GM19468 (cell line): ENCODE results near the gene LYSMD4.

Source experiments
- ATAC-seq: cut with Tn5 transposase; IDR thresholded peaks from one replicate; pipeline ENCODE4 v1.9.1; 2021; ENCODE audit warnings: mild to moderate bottlenecking, moderate library complexity, moderate number of reproducible peaks; ENCODE audit not compliant: unreplicated experiment; ENCODE audit errors: extremely low read depth

Gene LYSMD4

GRCh38 chr15:99732124-99732750 is 1.0 kb downstream of the LYSMD4 start:
- ATAC-seq: no peak

- no peak for ATAC-seq
Measured at GRCh38 chr15:99731336-99732123, 1.7 kb downstream of the LYSMD4 start.

- no peak for ATAC-seq
Measured at GRCh38 chr15:99729920-99730319, 3.3 kb downstream of the LYSMD4 start.

DNA sequence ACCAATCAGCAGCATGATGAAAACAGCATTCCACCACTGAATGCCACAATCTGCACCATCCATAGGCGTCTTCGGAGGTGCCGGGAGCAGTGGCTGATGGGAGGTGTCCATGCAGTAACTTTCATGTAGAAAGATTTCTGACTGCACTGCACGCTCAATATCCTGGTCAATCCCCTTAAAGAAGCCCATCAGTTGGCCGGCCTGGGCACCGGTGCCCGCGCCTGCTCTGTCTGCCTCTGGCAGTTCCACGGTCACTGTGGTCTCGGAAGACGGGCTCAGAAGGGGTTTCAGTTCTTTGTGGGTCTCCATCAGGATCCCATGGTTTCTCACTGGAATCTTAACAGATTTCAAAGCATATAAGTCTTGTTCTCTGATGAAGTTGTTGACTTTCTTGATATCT is 3.9 kb downstream of the LYSMD4 start:
- no peak for ATAC-seq

DNA sequence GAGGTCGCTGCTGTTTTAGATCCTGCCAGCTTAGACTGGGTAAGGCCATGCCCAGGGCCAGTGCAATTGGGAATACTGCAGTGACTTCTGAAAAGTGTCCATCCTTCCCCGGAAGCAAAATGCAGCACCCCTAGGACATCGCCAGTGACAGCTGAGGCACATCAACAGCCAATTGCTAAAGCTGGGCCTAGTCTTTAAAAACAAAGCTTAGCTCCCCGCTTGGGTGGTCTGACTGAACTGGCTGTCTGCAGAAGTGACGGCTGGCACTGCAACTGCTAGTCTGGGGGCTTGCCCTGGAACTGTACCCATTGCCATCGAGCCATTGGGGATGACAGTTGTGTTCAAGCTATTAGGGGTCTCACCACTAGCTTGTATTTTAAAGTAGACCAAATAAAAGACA is 4.3 kb downstream of the LYSMD4 start:
- ATAC-seq: no peak

DNA sequence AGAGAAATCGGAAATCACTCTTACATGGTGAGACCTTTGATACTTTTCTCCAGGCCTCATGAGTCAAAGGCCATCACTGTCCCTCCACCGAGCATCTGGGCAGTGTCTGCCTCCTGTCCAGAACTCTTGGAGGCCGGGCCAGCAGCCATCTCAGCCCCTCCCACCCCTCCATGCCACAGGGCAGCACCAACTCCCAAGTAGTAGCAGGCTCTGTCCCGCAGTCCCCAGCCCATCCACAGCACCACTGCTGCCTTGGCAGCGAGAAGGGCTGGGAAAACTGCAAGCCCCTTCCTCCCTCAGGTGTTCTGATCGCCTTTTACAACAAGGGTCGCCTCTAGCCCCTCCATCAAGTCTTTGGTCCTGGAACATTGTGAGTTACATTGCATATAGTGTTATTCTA is 5.5 kb downstream of the LYSMD4 start:
- no peak for ATAC-seq

DNA sequence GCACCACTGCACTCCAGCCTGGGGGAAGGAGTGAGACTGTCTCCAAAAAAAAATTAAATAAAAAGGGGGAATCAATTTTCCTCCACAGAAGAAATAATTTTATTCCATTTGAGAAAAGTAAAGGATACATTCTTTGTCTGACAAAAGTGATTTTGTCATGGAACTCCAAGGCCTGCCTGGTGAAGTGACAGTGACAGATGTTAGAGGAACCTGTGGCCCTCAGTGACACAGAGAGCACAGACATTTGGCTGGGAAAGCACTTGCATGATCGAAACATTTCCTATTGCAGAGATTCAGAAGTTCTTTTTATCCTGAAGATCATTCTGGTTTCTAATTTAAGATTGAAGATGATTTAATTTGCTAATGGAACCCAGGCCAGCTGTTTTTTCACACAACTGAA is 5.9 kb downstream of the LYSMD4 start:
- ATAC-seq: no peak

- ATAC-seq: no peak
Measured at GRCh38 chr15:99726333-99726732, 6.9 kb downstream of the LYSMD4 start.

DNA sequence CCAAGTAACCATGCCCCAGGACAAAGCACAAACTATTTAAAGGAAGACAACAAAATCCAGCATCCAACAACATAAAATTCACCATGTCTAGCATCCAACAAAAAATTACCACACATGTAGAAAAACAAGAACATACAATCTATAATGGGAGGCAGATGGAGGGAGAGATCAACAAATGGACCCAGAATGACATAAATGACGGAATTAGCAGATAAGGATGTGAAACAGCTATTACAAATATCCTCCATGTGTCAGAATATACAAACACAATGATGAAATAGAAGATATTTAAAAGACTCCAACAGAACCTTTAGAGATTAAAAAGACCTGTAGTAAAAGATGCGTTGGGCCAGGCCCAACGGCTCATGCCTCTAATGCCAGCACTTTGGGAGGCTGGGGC is 10.8 kb downstream of the LYSMD4 start:
- ATAC-seq: no peak

DNA sequence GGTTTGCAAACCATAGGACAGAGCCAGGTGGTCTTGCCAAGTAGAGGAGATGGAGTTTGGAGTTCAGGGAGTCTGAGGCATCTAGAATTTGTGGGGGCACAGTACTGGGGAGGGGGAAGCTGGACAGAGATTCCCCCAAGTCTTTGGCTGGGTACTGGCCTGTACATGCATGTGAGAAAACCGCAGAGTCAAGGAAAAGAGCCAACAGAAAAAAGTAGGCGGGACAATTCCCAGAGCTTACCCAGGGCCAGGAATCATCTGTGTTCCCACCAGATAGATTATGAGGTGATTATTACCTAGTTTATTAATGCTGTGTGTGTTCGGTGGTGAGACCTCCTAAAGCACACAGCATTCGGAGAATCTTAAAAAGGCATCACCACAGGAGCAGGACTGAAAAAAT is 11.3 kb downstream of the LYSMD4 start:
- no peak for ATAC-seq

DNA sequence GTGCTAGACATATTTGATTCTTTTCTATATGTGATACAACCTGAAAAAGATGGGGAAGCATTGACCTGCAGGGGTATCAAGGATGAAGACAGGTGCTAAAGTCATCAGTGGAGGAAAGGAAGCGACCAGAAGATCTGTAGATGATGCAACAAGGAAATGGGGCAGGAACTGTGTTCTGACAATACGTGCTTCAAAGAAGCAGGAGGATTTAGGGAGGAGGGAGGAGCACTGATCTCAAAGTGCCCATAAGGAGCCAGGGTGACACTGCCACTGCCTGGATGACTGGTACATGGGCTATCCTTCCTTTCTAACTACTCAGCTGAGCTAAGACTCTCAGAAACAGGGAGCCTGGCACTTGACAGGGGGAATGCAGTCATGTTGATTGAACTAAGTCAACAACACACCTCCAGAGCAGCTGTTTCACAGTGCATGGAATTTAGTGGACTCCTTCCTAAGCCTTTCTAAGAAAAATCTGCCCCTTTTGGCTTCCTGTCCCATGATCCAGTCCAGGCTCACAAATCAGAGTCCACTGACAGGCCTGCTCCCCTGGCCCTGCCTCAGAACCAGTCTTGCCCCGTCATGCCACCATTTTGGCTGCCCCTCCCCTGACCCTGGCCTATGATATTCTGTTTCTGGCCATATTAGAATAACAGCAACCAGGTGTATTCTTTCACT is 12.0 kb downstream of the LYSMD4 start:
- ATAC-seq: no peak

DNA sequence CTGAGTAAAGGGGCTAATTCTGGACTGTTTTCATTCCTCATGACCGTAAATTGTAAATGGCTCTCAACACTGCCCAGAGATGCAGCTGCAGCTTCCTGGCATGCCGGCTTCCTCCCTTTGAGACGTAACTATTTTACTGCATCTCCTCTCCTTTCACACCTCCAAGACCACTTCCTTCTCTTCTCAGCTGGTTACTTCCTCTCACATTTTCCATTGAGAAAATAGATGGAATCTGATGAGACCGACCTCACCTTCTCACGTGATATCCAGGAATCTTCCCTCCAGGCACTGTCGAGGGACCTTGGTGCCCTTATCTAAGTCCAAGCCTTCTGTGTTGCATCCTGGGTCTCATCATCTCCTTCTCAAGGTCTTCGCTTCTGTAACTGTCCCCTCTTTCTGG is 12.7 kb downstream of the LYSMD4 start:
- ATAC-seq: no peak

GRCh38 chr15:99719096-99719541 is 14.1 kb downstream of the LYSMD4 start:
- peak; percentile 88 for ATAC-seq

DNA sequence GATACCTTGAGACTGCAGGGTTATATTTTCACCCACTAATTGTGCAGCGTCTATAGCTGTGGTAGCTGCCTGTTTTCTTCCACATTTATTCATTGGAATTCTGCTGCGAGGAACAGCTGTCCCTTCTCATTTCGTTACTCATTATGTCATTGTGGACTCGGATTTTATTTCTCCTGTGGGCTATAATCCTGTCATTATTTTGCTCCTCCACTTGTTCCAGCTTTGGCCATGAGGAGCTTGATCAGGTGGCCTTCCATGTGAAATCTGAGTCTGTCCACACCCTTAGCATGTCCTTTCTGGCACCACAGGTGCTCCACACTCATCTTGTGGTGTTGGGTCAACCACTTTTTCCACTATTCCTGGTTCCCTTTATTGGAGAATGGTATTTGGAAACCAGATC is 14.8 kb downstream of the LYSMD4 start:
- no peak for ATAC-seq

DNA sequence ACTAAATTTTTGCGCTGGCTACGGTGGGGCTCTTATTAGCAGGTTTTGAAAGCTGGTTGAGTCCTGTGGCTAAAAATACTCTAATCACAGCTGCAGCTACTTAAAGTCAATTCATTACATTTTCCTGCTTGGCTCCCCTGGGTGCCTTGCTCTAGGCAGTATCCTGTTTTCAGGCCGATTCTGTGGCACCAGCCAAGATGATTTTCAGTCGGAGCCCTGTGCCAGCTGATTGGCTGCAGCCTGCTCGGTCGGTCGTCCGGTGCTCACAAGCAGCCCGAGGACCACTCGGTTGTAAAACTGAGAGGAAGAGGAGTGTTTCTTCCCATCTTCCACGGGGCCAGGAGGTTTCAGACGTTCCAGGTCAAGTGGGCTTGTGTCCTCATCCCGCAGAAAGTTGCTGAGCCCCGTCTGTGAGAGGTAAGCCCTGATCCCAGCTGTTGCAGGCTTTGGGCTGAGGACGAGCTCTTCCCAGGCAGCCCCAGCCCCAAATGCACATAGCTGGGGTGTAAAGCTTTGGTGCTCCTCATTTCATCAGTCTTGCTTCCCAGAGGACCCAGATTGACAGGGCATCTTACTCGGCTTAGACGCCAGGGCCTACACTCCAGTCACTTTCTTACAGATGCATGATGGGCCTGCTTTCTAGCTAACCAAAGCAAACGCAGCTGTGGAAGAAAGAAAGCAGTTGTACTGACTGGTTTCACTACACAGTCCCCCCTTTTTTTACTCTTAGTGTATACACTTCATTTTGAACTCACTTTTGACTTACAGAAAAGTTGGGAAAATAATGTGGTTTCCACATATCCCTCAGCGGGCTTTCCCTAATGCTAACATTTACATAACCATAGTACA is 15.9 kb downstream of the LYSMD4 start:
- no peak for ATAC-seq

DNA sequence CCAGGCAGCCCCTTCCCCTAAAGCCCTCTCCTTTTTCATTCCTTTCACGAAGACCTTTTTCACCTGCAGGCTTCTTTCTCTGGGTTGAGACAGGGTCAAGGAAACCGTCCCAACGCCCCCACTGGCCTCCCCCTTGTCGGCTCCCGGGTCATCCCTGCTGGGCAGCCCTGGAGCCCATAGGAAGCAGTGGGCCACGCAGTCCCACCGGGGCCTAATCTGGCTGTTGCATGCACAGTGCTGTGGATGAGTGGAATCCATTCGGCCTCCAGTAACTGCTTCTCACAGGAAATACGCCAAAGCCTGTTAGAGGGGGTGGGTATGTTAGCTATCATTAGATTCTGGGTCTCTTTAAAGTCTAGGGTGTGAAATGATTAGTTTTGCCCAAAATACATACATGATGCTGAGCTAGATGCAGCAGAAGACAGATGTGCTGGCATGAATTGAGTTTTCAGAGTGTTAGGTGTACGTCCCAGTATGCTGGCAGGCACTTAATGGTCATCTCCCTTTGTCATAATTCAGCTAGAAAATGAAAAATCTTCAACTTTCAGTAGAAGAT is 16.6 kb downstream of the LYSMD4 start:
- ATAC-seq: no peak

GRCh38 chr15:99712415-99712814 is 20.8 kb downstream of the LYSMD4 start:
- ATAC-seq: no peak

DNA sequence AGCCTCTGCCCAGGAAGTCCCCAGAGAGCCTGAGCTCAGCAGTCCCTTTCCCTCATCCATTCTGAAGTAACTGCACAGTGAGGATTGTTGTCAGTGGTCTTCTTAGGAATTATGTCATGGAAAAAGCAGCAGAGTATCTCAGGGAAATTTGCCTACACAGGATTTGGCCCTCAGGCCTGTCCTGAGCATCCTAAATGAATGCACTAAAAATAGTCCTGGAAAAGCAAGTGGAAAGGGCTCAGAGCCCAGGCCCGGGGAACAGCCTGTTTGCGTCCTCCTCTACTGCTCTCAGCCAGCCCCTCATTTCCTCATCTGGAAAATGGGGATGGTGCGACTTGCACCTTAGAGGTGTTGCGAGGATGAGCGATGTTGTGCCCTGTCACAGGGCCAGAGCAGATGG is 21.6 kb downstream of the LYSMD4 start:
- ATAC-seq: no peak

DNA sequence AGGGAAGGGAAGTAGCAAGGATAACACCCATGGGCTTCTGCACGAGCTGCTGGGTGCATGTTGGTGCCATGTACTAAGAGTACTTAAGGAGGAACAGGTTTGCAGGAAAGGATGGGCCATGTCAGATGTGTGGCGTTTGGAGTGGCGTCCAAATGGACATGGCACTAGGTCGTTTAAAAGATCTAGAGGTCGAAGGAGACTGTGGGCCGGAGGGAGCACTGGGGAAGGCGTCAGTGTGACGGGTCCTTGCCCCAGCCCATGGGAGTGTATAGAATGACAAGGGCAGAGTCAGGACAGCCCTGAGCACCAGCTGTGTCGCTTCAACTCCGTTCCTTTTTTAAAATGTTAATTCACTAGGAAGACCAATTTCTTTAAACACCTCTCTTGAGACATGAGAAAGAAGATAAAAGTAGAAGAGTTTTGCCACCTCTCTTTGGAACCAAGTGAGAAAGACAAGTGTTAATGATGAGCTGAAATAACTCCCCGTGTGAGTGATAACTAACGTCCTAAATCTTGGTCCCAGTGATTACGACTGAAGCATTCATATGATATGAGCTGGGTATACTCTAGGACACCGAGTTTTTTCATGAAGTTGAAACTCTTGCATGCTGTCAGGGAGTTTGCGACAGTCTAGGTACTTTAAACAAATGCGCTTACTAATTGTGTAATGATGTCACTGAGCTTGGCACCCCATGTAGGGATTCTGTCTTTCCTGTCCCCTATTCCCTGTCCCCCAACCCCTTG is 23.8 kb downstream of the LYSMD4 start:
- no peak for ATAC-seq

- no peak for ATAC-seq
Measured at GRCh38 chr15:99708563-99708962, 24.7 kb downstream of the LYSMD4 start.
